ENCODE data around the gene MIR17HG.
"Not testable (repeated sequence)": the region's sequence is repeated elsewhere in the genome, so short reads cannot be mapped to it uniquely, and the experiment has no call there.

The MIR17HG gene

DNA sequence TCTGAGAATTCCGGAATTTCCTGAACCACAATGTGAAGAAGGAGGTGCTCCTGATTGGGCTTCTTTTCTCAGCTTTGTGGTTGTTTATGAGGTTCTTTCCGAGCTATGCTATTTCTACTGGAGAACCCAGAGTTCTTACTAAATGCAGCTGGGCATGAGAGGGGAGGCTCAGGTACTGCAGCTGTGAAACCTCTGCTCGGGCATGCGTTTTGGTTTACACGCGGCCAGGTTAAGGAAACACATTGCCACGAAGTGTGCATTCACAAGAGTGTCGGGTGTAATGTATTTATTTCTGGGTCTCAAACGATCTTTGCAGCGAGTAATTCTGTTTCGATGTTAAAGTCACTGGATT, 661 bp upstream of the MIR17HG start:
- in situ Hi-C loops (cut with MboI; ENCODE audit: low sequenced_read_pairs) = no loop called here

- in situ Hi-C loops (cut with MboI; ENCODE audit: low sequenced_read_pairs) = no loop called here
These were observed 764 bp downstream of the MIR17HG start for GRCh38 chr13:91347996-91348905.

GRCh38 chr13:91348906-91349435, 1.5 kb downstream of the MIR17HG start:
- in situ Hi-C loops (cut with MboI; ENCODE audit: low sequenced_read_pairs) = no loop called here

- in situ Hi-C loops (cut with MboI; ENCODE audit: low sequenced_read_pairs) = no loop called here
These were observed 2.8 kb downstream of the MIR17HG start for GRCh38 chr13:91349992-91350911.

- in situ Hi-C loops (cut with MboI; ENCODE audit: low sequenced_read_pairs) = no loop called here
These were observed 3.6 kb downstream of the MIR17HG start for GRCh38 chr13:91351123-91351522.

DNA sequence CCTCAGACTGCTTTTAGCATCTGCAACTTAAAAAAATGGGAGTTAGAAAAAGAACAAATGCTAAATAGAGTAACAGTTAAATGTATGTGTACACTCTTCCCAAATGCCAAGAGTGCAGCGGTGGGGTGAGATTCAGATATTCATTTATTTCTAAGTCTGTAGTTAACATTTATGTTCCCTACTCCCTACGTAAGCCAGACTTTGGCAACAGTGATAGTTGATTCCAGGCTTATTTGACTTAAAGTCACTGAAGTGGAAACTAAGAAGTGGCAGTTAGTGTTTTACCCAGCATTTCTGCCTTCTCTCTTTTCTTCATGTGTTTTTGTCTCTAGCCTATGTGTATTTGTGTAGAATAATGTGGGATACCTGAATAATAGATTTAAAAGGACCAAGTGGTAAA, 4.5 kb downstream of the MIR17HG start:
- in situ Hi-C loops (cut with MboI; ENCODE audit: low sequenced_read_pairs) = no loop called here

DNA sequence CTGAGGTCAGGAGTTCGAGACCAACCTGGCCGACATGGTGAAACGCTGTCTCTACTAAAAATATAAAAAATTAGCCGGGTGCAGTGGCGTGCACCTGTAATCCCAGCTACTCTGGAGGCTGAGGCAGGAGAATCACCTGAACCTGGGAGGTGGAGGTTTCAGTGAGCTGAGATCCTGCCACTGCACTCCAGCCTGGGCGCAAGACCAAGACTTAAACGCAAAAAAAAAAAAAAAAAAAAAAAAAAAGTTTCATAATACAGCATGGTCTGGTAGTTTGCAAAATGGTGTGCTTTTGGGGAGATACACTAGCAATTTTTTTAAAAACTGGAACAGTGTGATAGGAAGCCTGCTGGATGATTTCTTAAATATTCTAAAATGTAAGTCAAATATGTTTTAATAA, 5.4 kb downstream of the MIR17HG start:
- in situ Hi-C loops (cut with MboI; ENCODE audit: low sequenced_read_pairs) = not testable (repeated sequence)

- in situ Hi-C loops (cut with MboI; ENCODE audit: low sequenced_read_pairs) = no loop called here
These were observed 6.0 kb downstream of the MIR17HG start for GRCh38 chr13:91353494-91353893.

GRCh38 chr13:91355099-91355825, 7.8 kb downstream of the MIR17HG start:
- in situ Hi-C loops (cut with MboI; ENCODE audit: low sequenced_read_pairs) = no loop called here

DNA sequence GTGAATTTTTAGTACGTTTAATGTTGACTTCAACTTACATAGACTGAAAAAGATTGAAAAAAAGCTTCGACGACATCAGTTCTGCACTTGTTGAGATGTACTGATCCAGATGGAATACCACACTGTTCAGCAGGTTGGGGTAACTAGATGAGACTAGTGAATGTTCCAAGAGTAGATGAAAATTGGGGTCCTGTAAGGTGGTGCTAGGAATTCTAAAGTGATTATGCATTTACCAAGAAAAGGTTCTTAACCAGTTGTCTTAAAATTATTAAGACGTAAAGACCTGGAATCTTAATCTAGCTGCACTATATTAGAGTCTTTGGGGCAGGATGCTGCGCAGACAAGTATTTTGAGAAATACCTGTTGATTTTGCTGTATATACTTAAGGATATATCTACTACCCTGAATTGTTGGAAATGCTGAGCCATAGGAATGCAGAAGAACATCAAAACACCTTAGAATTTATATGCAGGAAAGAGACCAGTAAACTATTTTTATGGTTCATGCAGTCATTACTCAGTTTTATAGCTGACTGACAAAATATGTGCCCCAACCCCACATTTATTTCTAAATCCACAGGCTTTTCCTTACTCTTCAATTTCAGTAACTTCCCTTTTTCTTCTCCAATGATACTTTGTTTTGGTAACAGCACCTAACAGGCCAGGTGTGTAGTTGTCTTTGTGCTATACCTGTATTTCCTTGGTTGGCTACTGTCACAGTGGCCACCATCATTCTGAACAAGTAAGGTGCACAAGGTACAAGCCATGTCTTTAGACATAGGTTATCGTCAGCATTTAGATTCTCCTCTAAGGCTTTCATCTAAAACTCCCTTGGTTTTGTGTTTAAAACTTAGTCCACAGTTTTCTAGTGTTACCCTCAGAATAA, 8.6 kb downstream of the MIR17HG start:
- in situ Hi-C loops (cut with MboI; ENCODE audit: low sequenced_read_pairs) = no loop called here

GRCh38 chr13:91356919-91357612, 9.6 kb downstream of the MIR17HG start:
- in situ Hi-C loops (cut with MboI; ENCODE audit: low sequenced_read_pairs) = no loop called here

- in situ Hi-C loops (cut with MboI; ENCODE audit: low sequenced_read_pairs) = no loop called here
These were observed 10.3 kb downstream of the MIR17HG start for GRCh38 chr13:91357613-91358386.

DNA sequence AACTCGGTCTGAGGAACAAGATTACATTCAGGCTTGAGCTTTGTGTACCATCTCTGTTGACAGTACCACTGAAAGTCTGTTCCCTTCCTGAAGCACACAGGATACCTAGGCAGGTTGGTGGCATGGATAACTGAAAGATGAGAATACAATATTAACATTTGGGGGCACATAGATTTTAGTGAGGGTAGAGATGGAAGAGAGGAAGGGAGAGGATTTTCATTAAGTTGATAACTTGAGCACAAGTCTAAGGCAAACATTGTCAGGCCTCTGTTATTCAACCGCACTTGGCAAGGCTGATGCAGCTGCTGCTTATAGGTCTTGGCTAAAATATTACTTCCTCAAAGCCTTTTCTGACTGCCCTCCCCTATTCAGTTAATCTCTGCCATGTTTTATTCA, 10.9 kb downstream of the MIR17HG start:
- in situ Hi-C loops (cut with MboI; ENCODE audit: low sequenced_read_pairs) = no loop called here

- in situ Hi-C loops (cut with MboI; ENCODE audit: low sequenced_read_pairs) = no loop called here
These were observed 11.6 kb downstream of the MIR17HG start for GRCh38 chr13:91359111-91359510.

- in situ Hi-C loops (cut with MboI; ENCODE audit: low sequenced_read_pairs) = no loop called here
These were observed 12.1 kb downstream of the MIR17HG start for GRCh38 chr13:91359631-91360030.

GRCh38 chr13:91360246-91360751, 12.8 kb downstream of the MIR17HG start:
- in situ Hi-C loops (cut with MboI; ENCODE audit: low sequenced_read_pairs) = no loop called here

GRCh38 chr13:91361755-91362271, 14.3 kb downstream of the MIR17HG start:
- in situ Hi-C loops (cut with MboI; ENCODE audit: low sequenced_read_pairs) = no loop called here

DNA sequence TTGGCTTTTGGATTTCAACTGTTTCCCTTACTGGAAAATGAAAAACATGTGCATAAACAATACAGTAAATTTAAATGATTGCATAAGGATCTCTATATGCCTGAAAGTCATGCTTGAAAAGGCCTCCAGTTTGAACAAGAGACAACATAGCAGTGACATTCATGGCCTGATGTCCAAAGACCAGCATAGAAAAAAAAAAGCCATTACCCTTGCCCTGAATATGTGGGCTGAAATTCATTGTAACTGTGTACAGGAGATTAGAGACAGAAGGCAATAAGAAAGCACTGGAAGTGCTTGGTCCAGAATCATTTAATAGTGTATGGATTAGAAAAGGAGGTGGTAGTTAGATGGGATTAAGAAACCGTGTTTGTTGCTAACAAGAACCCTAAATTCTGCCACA, 15.4 kb downstream of the MIR17HG start:
- in situ Hi-C loops (cut with MboI; ENCODE audit: low sequenced_read_pairs) = no loop called here

Data from HL-60/S4 (cell line).